Activated CD4-positive, alpha-beta memory T cell treated with anti-CD3 and anti-CD28 coated beads for 36 hours (primary cell): ENCODE data around the gene CCR4. TPM values are rescaled to one million over a fixed set of nuclear protein-coding genes. Genes with fewer than 3 reads are reported as not detected.
"Not testable (repeated sequence)": the region's sequence is repeated elsewhere in the genome, so short reads cannot be mapped to it uniquely, and the experiment has no call there.

ENCODE experiments used
- CTCF ChIA-PET: fragments of 350-600 bp; sonication (Branson Sonifier 250); formaldehyde crosslinking; loops from one replicate; lab custom pipeline; 2021; ENCODE audit warnings: antibody characterized with exemption, inconsistent platforms; lab: Charles Lee
- POLR2A ChIA-PET: fragments of 350-600 bp; sonication (Branson Sonifier 250); formaldehyde crosslinking; loops from one replicate; lab custom pipeline; 2021; ENCODE audit warnings: antibody characterized with exemption; lab: Charles Lee
- DNase-seq: peaks from one replicate; pipeline ENCODE4 v3.0.0-alpha.2; 2020
- H3K27ac Mint-ChIP-seq: one replicate; pipeline ENCODE4 v1.8.0; 2021; ENCODE audit warnings: mixed read lengths
- H3K27me3 Mint-ChIP-seq: one replicate; pipeline ENCODE4 v1.8.0; 2021; ENCODE audit warnings: mixed read lengths
- H3K36me3 Mint-ChIP-seq: one replicate; pipeline ENCODE4 v1.8.0; 2021; ENCODE audit warnings: mixed read lengths
- H3K4me1 Mint-ChIP-seq: one replicate; pipeline ENCODE4 v1.8.0; 2021; ENCODE audit warnings: low read depth, mixed read lengths
- H3K4me3 Mint-ChIP-seq: one replicate; pipeline ENCODE4 v1.8.0; 2021; ENCODE audit warnings: mild to moderate bottlenecking, mixed read lengths
- H3K9me3 Mint-ChIP-seq: one replicate; pipeline ENCODE4 v1.8.0; 2021; ENCODE audit warnings: mixed read lengths
- intact Hi-C: fragments of 100-400 bp; cut with micrococcal nuclease; formaldehyde crosslinking; loops from one replicate; pipeline ENCODE4 v1.15.1; 2023
- total RNA-seq, 2 experiments: library from RNA; stranded (reverse); gene quantifications; one replicate each; pipeline ENCODE4 v1.2.3, GENCODE V29; 2021

Gene CCR4
- total RNA-seq, 2 experiments from 2014 or later: 137 TPM

DNA sequence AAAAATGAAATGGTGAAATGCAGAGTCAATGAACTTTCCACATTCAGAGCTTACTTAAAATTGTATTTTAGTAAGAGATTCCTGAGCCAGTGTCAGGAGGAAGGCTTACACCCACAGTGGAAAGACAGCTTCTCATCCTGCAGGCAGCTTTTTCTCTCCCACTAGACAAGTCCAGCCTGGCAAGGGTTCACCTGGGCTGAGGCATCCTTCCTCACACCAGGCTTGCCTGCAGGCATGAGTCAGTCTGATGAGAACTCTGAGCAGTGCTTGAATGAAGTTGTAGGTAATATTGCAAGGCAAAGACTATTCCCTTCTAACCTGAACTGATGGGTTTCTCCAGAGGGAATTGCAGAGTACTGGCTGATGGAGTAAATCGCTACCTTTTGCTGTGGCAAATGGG, 3.1 kb downstream of the CCR4 start:
- Mint-ChIP-seq H3K9me3 (no peaks in the 10 kb centered on the region), H3K36me3 (peaks cover 65% of the 10 kb centered on the region), H3K4me3 (peak overlapping the region; percentile 88), H3K27ac (peak overlapping the region; percentile 97), H3K4me1 (peaks cover 70% of the 10 kb centered on the region), H3K27me3 (no peaks in the 10 kb centered on the region)
- ChIA-PET POLR2A (interaction anchor here (0.6 to 5.3 kb wide), 12 partner anchors 32 to 529 kb away, joined by 3 to 41 read pairs (median 8); no protein-coding TSS in a partner anchor), CTCF (interaction anchor here (0.8 to 1.3 kb wide), 3 partner anchors 34 to 120 kb away, joined by 3 to 7 read pairs (median 5); no protein-coding TSS in a partner anchor)
- intact Hi-C loops: loop anchor here (5.0 to 10.0 kb wide), 4 partner anchors 158 to 840 kb away; partner anchors contain the start of genes CLASP2, CRTAP, PDCD6IP and UBP1
- peak; percentile 43 for DNase-seq

GRCh38 chr3:32956750-32957570, 5.5 kb downstream of the CCR4 start:
- ChIA-PET CTCF (interaction anchor here (0.7 to 2.2 kb wide), 4 partner anchors 30 to 416 kb away, joined by 3 to 10 read pairs (median 3); no protein-coding TSS in a partner anchor), POLR2A (interaction anchor here (0.5 to 3.8 kb wide), 6 partner anchors 32 to 158 kb away, joined by 3 to 10 read pairs (median 5); no protein-coding TSS in a partner anchor)
- intact Hi-C loops: loop anchor here (10.0 kb wide), 2 partner anchors 758 to 838 kb away; partner anchors contain the start of genes CLASP2 and PDCD6IP
- H3K27ac Mint-ChIP-seq: peak overlapping the region; percentile 88
- no peak for DNase-seq
- H3K4me3 Mint-ChIP-seq: peak overlapping the region; percentile 88
- H3K4me1 Mint-ChIP-seq: peaks cover 74% of the 10 kb centered on the region
- H3K9me3 Mint-ChIP-seq: no peaks in the 10 kb centered on the region
- H3K36me3 Mint-ChIP-seq: peaks cover 67% of the 10 kb centered on the region
- no peaks in the 10 kb centered on the region for H3K27me3 Mint-ChIP-seq

DNA sequence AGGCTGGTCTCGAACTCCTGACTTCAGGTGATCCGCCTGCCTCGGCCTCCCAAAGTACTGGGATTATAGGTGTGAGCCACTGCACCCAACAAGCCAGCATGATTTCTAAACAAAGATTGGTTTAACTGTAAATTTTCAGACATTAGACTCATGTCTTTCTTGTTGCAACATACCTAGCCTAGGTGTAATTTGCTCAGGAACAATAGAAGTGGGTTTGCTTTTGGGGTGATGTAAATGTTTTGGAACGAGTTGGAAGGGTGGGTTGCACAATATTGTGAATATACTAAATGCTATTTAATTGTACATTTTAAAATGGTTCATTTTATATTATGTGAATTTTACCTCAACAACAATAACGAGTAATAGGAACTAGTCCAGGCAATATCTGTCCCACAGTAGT, 7.1 kb downstream of the CCR4 start:
- DNase-seq: no peak
- Mint-ChIP-seq H3K9me3 (no peaks in the 10 kb centered on the region), H3K36me3 (peaks cover 56% of the 10 kb centered on the region), H3K4me1 (peaks cover 77% of the 10 kb centered on the region), H3K27me3 (no peaks in the 10 kb centered on the region), H3K27ac (peak overlapping the region; percentile 97), H3K4me3 (peak overlapping the region; percentile 4)
- POLR2A ChIA-PET: interaction anchor here (1.4 to 4.9 kb wide), 5 partner anchors 8 to 39 kb away, joined by 7 to 43 read pairs (median 10); partner anchors contain the start of gene CCR4
- intact Hi-C loops: loop anchor here (10.0 kb wide), 2 partner anchors 756 to 836 kb away; partner anchors contain the start of genes CLASP2 and PDCD6IP
- CTCF ChIA-PET: interaction anchor here (0.8 to 5.4 kb wide), 4 partner anchors 11 to 116 kb away, joined by 3 to 24 read pairs (median 7); no protein-coding TSS in a partner anchor

DNA sequence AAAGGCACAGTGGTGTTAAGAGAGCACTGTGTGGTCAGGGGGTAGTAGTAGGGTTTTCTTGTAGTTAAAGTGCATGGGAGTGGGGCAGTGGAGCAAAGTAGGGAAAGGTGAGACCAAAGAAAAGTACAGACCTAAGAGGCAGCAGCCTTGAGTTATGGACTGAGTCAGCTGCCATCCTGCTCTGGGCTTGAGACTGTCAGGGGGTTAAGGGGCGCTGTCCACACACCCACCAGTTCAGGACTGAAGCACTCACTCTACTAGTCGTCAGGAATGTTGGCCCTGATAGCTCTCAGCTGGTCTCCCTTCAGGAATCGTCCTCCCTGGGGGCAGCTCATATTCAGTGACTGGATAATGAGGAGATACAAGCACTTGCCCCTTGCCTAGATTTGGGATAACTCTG, 7.9 kb downstream of the CCR4 start:
- peaks cover 55% of the 10 kb centered on the region for H3K36me3 Mint-ChIP-seq
- H3K27ac Mint-ChIP-seq: peak overlapping the region; percentile 97
- ChIA-PET POLR2A (interaction anchor here (0.6 to 4.9 kb wide), 11 partner anchors 9 to 103 kb away, joined by 3 to 43 read pairs (median 7); partner anchors contain the start of gene CCR4), CTCF (interaction anchor here (0.8 to 5.4 kb wide), 8 partner anchors 11 to 115 kb away, joined by 3 to 24 read pairs (median 6); no protein-coding TSS in a partner anchor)
- intact Hi-C loops: loop anchor here (10.0 kb wide), 2 partner anchors 755 to 835 kb away; partner anchors contain the start of genes CLASP2 and PDCD6IP
- DNase-seq: peak; percentile 57
- peaks cover 80% of the 10 kb centered on the region for H3K4me1 Mint-ChIP-seq
- H3K27me3 Mint-ChIP-seq: no peaks in the 10 kb centered on the region
- H3K4me3 Mint-ChIP-seq: peak overlapping the region; percentile 36
- H3K9me3 Mint-ChIP-seq: peaks cover 6% of the 10 kb centered on the region

DNA sequence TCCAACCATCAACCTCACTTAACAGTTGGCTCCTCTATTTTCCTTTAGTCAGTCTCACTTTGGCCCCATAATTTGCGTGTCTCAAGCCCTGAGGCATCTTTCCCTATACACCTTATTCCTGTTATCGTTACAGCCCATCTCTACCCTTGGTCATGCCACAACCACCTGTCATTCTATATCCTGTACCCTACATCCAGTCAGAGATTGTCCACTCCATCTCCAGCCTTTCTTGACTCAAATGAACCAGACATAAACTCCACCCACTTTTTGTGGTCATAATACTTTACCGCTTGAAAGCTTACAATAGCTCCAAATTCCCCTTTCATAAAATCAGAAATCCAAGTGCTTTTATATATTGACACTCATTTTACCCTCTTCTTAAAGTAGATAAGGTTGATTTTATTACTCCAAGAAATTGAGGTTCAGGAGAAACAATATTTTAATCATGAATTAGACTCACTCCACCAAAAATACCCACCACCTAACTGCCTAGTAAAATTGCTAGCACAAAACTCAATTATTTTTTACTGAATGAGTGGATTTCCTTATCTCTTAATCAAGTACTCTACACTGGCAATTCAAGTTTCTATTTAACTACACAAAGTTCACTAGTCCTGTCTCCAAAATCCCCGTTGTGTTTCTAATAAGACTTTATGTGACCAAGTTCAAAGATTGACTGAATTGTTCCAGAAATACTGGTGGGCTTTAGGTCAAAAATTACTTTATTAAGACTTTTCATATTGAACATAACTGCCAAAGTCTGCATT, 9.1 kb downstream of the CCR4 start:
- ChIA-PET POLR2A (interaction anchor here (0.7 to 4.9 kb wide), 13 partner anchors 8 to 566 kb away, joined by 3 to 43 read pairs (median 9); partner anchors contain the start of gene CCR4), CTCF (interaction anchor here (0.6 to 5.4 kb wide), 13 partner anchors 13 to 114 kb away, joined by 3 to 24 read pairs (median 4); no protein-coding TSS in a partner anchor)
- Mint-ChIP-seq H3K4me1 (peaks cover 84% of the 10 kb centered on the region), H3K27me3 (no peaks in the 10 kb centered on the region), H3K9me3 (peaks cover 18% of the 10 kb centered on the region), H3K4me3 (peak overlapping the region; percentile 41), H3K27ac (peak overlapping the region; percentile 97), H3K36me3 (peaks cover 57% of the 10 kb centered on the region)
- peak; percentile 54 for DNase-seq
- intact Hi-C loops: loop anchor here (1.0 kb wide), 5 partner anchors 8 to 103 kb away; no protein-coding TSS in a partner anchor

DNA sequence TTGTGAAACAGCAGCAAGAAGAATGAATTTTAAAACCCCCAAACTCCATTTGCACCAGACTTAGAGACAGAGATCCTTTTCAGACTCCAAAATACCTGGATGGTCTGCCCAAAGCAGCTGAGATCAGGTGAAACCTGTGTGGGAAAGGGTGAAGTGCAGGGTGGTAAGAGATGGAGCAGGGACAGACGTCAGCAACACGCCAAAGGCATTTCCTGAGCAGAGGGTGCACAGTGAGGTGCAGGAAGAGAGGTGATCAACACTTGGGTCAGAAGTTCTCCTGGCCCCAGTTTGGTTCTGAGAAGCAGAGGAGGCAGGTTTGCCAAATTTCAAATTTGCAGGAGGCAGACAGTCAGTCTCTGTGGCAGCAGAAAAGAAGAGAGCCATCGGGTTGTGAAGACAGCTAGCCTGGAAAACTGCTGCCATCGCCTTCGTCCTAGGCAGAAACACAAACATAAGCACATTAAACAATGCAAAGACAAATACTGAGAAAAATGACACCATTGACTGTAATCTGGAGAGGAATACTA, 9.8 kb downstream of the CCR4 start:
- Mint-ChIP-seq H3K9me3 (peaks cover 25% of the 10 kb centered on the region), H3K27ac (peak overlapping the region; percentile 97), H3K4me3 (peak overlapping the region; percentile 41), H3K36me3 (peaks cover 61% of the 10 kb centered on the region), H3K27me3 (no peaks in the 10 kb centered on the region), H3K4me1 (peaks cover 82% of the 10 kb centered on the region)
- intact Hi-C loops: loop anchor here (1.0 kb wide), 1 partner anchor 45 kb away; no protein-coding TSS in a partner anchor
- DNase-seq: peak; percentile 60
- POLR2A ChIA-PET: interaction anchor here (0.9 to 4.9 kb wide), 11 partner anchors 9 to 566 kb away, joined by 3 to 43 read pairs (median 10); partner anchors contain the start of gene CCR4
- CTCF ChIA-PET: interaction anchor here (0.6 to 5.4 kb wide), 15 partner anchors 13 to 114 kb away, joined by 3 to 24 read pairs (median 4); no protein-coding TSS in a partner anchor

- peaks cover 62% of the 10 kb centered on the region for H3K4me1 Mint-ChIP-seq
- H3K36me3 Mint-ChIP-seq: peaks cover 65% of the 10 kb centered on the region
- CTCF ChIA-PET: interaction anchor here (1.9 to 5.4 kb wide), 2 partner anchors 16 to 67 kb away, joined by 4 to 24 read pairs; no protein-coding TSS in a partner anchor
- peaks cover 33% of the 10 kb centered on the region for H3K9me3 Mint-ChIP-seq
- POLR2A ChIA-PET: interaction anchor here (1.1 kb wide), 1 partner anchor 44 kb away, joined by 3 read pairs; no protein-coding TSS in a partner anchor
- peak overlapping the region; percentile 73 for H3K27ac Mint-ChIP-seq
- intact Hi-C loops: loop anchor here (1.0 kb wide), 1 partner anchor 10 kb away; no protein-coding TSS in a partner anchor
- DNase-seq: peak; percentile 76
- no peaks in the 10 kb centered on the region for H3K27me3 Mint-ChIP-seq
- no peak overlapping the region for H3K4me3 Mint-ChIP-seq
Observed at GRCh38 chr3:32963871-32964270, 12.4 kb downstream of the CCR4 start.

GRCh38 chr3:32964781-32965180, 13.3 kb downstream of the CCR4 start:
- H3K4me3 Mint-ChIP-seq, H3K27ac Mint-ChIP-seq, H3K27me3 Mint-ChIP-seq, DNase-seq, POLR2A ChIA-PET: not testable (repeated sequence)
- CTCF ChIA-PET: interaction anchor here (1.4 kb wide), 1 partner anchor 110 kb away, joined by 3 read pairs; no protein-coding TSS in a partner anchor
- Mint-ChIP-seq H3K36me3 (peaks cover 67% of the 10 kb centered on the region), H3K9me3 (peaks cover 33% of the 10 kb centered on the region), H3K4me1 (peaks cover 53% of the 10 kb centered on the region)
- intact Hi-C loops: loop anchor here (1.0 kb wide), 1 partner anchor 10 kb away; no protein-coding TSS in a partner anchor

GRCh38 chr3:32965617-32966213, 14.3 kb downstream of the CCR4 start:
- Mint-ChIP-seq H3K9me3 (peaks cover 33% of the 10 kb centered on the region), H3K4me1 (peaks cover 43% of the 10 kb centered on the region), H3K36me3 (peaks cover 75% of the 10 kb centered on the region)
- H3K4me3 Mint-ChIP-seq, POLR2A ChIA-PET, H3K27me3 Mint-ChIP-seq, DNase-seq, intact Hi-C loops, H3K27ac Mint-ChIP-seq: not testable (repeated sequence)
- CTCF ChIA-PET: interaction anchor here (1.4 kb wide), 1 partner anchor 109 kb away, joined by 3 read pairs; no protein-coding TSS in a partner anchor

GRCh38 chr3:32966627-32967026, 15.2 kb downstream of the CCR4 start:
- H3K36me3 Mint-ChIP-seq: peaks cover 74% of the 10 kb centered on the region
- DNase-seq, H3K27ac Mint-ChIP-seq, intact Hi-C loops, POLR2A ChIA-PET, H3K4me3 Mint-ChIP-seq, H3K27me3 Mint-ChIP-seq, CTCF ChIA-PET: not testable (repeated sequence)
- peaks cover 33% of the 10 kb centered on the region for H3K9me3 Mint-ChIP-seq
- peaks cover 34% of the 10 kb centered on the region for H3K4me1 Mint-ChIP-seq
